Measurements from ENCODE around the gene URM1.

DNA sequence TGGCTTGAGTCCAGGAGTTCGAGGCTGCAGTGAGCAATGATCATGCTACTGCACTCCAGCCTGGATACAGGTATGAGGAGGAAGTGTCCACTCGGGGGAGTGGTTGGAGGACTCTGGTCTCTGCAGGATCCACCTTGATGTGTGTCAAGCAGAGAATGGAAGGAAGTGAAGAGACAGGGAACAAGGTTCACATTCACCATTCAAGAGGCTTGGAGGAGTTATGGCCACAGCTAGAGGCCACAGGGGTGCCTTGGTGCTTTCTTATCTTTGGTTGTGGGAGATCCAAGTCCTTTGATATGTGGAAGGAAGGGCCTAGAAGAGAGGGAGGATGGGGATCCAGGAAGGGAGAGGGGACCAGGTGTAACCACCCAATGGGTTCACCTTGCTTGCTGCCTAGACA, 44.1 kb downstream of the URM1 start:
- TF ChIP-seq, protein P1, sequence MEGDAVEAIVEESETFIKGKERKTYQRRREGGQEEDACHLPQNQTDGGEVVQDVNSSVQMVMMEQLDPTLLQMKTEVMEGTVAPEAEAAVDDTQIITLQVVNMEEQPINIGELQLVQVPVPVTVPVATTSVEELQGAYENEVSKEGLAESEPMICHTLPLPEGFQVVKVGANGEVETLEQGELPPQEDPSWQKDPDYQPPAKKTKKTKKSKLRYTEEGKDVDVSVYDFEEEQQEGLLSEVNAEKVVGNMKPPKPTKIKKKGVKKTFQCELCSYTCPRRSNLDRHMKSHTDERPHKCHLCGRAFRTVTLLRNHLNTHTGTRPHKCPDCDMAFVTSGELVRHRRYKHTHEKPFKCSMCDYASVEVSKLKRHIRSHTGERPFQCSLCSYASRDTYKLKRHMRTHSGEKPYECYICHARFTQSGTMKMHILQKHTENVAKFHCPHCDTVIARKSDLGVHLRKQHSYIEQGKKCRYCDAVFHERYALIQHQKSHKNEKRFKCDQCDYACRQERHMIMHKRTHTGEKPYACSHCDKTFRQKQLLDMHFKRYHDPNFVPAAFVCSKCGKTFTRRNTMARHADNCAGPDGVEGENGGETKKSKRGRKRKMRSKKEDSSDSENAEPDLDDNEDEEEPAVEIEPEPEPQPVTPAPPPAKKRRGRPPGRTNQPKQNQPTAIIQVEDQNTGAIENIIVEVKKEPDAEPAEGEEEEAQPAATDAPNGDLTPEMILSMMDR (conservative IDR thresholded peaks at IDR 0.05; ENCODE audit: low read length): no peak
- TF ChIP-seq EZH2phosphoT487 (IDR thresholded peaks at IDR 0.05; ENCODE audit: borderline replicate concordance): no peak

Measured in Loucy (cell line).